Brain microvascular endothelial cell (primary cell): Measurements from ENCODE around the gene CAMTA1.

ENCODE experiments used
- DNase-seq: peaks from one replicate; pipeline ENCODE4 v3.0.0-alpha.2; 2020
- H3K27ac ChIP-seq: fragments of 250-450 bp; sonication (Bioruptor Pico); 2 replicates; pipeline ENCODE4 v1.5.1; 2020; ENCODE audit warnings: mild to moderate bottlenecking, moderate library complexity
- H3K27me3 ChIP-seq: fragments of 250-450 bp; sonication (Bioruptor Pico); replicated peaks from 2 replicates; pipeline ENCODE4 v1.5.1; 2020; ENCODE audit warnings: mild to moderate bottlenecking
- H3K36me3 ChIP-seq: fragments of 250-450 bp; sonication (Bioruptor Pico); replicated peaks from 2 replicates; pipeline ENCODE4 v1.5.1; 2020; ENCODE audit warnings: mild to moderate bottlenecking
- H3K4me3 ChIP-seq: 2 replicates; pipeline ENCODE4 v1.5.1; 2011; ENCODE audit warnings: low read depth, mild to moderate bottlenecking, control low read depth, low read length, moderate library complexity
- in situ Hi-C: cut with HindIII; loops from 2 replicates; pipeline ENCODE4 v1.10.0; 2017; ENCODE audit warnings: low sequenced_read_pairs, low pct_ligation_motif_present
- TF ChIP-seq, protein P1 (sequence below): IDR thresholded peaks from 2 replicates; pipeline ENCODE4 v1.5.1; 2011; ENCODE audit warnings: low read depth, mild to moderate bottlenecking, moderate library complexity, low read length, control low read depth, inconsistent platforms; ENCODE audit errors: missing control alignments

The CAMTA1 gene

DNA sequence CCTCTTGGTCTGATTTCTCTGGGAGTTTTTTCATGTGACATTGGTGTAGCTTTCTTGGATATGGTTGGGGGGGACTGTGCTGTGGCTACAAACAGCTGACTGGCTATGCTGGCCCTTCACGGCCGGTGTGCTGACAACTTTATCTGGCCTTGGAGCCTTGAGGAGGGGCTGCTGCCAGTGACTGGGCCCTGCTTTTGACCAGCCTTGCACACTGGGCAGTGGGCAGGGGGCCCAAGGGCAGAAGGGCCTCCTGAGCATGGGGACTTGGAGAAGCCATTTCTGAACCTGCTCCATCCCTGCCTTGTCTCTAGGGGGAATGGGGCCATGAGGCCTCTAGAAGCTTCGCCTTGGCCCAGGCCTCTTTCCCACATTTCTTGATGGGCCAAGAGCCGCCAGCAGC is 139.6 kb downstream of the CAMTA1 start:
- TF ChIP-seq, protein P1, sequence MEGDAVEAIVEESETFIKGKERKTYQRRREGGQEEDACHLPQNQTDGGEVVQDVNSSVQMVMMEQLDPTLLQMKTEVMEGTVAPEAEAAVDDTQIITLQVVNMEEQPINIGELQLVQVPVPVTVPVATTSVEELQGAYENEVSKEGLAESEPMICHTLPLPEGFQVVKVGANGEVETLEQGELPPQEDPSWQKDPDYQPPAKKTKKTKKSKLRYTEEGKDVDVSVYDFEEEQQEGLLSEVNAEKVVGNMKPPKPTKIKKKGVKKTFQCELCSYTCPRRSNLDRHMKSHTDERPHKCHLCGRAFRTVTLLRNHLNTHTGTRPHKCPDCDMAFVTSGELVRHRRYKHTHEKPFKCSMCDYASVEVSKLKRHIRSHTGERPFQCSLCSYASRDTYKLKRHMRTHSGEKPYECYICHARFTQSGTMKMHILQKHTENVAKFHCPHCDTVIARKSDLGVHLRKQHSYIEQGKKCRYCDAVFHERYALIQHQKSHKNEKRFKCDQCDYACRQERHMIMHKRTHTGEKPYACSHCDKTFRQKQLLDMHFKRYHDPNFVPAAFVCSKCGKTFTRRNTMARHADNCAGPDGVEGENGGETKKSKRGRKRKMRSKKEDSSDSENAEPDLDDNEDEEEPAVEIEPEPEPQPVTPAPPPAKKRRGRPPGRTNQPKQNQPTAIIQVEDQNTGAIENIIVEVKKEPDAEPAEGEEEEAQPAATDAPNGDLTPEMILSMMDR: no peak
- Histone ChIP-seq H3K36me3 (no peaks in the 10 kb centered on the region), H3K4me3 (no peak overlapping the region), H3K27ac (no peak overlapping the region), H3K27me3 (no peaks in the 10 kb centered on the region)
- in situ Hi-C loops: no loop called here
- DNase-seq: no peak

DNA sequence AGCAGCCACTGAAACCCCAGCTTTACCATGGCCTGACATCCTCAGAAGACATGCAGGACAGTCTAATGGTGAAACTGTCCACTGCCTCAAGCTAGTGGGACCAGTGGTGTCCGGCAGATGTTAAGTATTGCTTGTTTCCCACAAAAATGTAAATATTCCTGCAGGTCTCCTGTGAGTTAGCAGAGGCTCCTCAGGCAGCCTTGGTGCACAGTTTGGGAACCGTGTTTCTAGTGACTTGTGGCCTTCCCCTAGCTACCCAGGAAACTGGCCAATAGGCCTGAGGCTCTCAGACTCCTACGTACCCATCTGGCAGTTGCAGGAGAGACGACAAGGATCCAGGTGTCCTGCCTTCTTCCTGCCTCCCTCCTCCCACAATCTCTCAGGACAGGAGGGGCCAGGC is 142.4 kb downstream of the CAMTA1 start:
- H3K4me3 ChIP-seq: no peak overlapping the region
- in situ Hi-C loops: no loop called here
- H3K27me3 ChIP-seq: no peaks in the 10 kb centered on the region
- H3K36me3 ChIP-seq: no peaks in the 10 kb centered on the region
- DNase-seq: no peak
- TF ChIP-seq, protein P1: no peak
- no peak overlapping the region for H3K27ac ChIP-seq

DNA sequence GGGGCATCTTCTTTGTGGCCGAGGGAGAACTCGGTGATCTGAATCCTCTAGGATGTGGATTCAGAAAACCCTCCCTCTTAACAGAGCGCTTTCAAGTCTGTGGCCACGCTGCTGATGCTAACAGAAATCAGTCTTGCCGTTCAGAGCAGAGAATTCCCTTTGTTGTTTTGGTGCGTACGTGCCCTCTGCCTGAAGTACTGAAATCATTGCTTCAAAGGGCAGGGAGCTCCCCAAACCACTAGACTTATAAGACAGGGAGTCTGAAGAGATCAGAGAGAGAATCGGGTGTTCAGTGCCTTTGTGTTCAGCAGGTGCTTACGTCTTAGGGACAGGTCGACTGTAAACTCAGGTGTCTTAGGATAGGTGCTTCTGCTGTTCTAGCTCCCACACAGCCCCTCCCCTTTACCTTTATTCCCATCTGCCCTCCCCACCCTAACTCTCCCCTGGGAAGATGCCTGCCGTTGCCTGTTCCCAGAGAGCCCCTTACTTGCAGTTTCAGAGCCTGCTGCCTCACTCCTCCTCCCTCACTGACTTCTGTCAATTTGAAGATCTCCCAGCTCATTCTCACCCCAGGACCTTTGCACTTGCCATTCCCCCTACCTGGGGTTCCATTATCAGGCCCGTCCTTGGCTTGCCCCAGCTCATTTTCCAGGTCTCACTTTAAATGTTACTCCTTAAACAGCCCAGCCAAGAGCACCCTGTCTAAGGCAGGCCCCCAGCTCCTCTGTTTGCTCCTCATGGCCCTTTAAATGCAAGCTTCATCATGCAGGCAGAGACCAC is 143.0 kb downstream of the CAMTA1 start:
- TF ChIP-seq, protein P1: no peak
- in situ Hi-C loops: no loop called here
- H3K27me3 ChIP-seq: no peaks in the 10 kb centered on the region

DNA sequence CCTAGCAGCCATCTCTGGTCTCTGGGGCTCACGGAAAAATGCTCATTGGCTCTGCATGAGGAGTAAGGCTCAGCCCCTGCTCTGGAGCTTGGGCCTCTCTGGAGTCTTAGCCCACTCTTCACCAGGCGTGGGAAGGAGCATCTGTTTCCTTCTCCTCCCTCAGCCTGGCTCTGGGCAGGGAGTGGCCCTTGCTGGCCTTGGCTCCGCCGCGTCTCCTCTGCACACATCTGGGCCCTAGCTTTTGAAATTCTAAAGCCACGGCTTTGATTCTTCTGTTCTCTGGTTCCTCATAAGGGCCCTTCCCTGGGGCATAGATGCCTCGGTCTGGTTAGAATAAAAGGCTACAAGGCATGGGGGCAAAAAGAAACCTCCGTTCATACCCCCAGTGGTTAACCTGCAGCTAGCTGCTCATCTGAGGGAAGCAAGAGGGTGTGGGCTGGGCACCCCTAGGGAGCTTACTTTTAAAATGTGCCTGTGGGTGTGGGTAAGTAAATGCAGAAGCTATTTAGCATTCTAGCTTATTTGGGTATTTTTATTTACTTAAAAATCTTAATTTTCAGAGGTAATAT is 145.6 kb downstream of the CAMTA1 start:
- no peaks in the 10 kb centered on the region for H3K36me3 ChIP-seq
- no peak overlapping the region for H3K4me3 ChIP-seq
- peaks cover 9% of the 10 kb centered on the region for H3K27me3 ChIP-seq
- no peak for DNase-seq
- no peak overlapping the region for H3K27ac ChIP-seq
- in situ Hi-C loops: no loop called here
- TF ChIP-seq, protein P1: no peak

More for the DNA sequence above, 143.0 kb downstream of the CAMTA1 start:
- Histone ChIP-seq H3K27ac (no peak overlapping the region), H3K4me3 (no peak overlapping the region), H3K36me3 (no peaks in the 10 kb centered on the region)
- no peak for DNase-seq

DNA sequence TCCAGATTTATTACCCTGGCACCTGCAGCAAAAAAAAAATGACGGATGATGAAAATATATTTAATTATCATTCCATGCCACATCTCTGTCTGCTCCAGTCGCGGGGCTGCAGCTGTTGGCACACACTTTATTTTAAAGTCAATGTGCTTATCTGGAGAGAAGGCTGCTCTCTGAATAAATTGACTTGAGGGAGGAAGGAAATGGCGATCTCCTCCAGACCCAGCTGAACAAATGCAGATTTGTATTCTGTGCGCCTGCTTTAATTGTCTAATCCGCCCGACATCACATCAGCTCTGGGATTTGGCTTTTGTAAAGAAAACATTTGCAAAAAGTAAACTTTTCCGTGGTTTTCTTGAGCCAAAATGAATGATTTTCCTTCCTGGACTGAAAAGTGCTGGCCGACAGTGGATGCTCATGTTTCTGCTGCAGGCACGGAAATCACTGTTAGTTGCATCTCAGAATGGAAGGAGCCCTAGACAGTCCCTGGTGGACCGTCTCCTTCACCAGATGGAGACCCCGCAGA is 150.2 kb downstream of the CAMTA1 start:
- DNase-seq: no peak
- H3K27ac ChIP-seq: no peak overlapping the region
- no peak overlapping the region for H3K4me3 ChIP-seq
- no peaks in the 10 kb centered on the region for H3K36me3 ChIP-seq
- TF ChIP-seq, protein P1: no peak
- in situ Hi-C loops: no loop called here
- peaks cover 10% of the 10 kb centered on the region for H3K27me3 ChIP-seq
